GM21528 (cell line): Measurements from ENCODE around the gene GRWD1.

Experiments
- ATAC-seq: cut with Tn5 transposase; IDR thresholded peaks from one replicate; pipeline ENCODE4 v1.9.1; 2021; ENCODE audit warnings: mild to moderate bottlenecking, moderate library complexity; ENCODE audit not compliant: unreplicated experiment, low FRiP score

Gene GRWD1

GRCh38 chr19:48421548-48421947, 24.2 kb upstream of the GRWD1 start:
- ATAC-seq, result no peak

- ATAC-seq, result no peak
These were observed 21.0 kb upstream of the GRWD1 start for GRCh38 chr19:48424694-48425219.

GRCh38 chr19:48428670-48429069, 17.1 kb upstream of the GRWD1 start:
- ATAC-seq, result no peak

GRCh38 chr19:48433337-48433736, 12.4 kb upstream of the GRWD1 start:
- ATAC-seq, result no peak

GRCh38 chr19:48436586-48436985, 9.2 kb upstream of the GRWD1 start:
- ATAC-seq, result no peak

GRCh38 chr19:48441360-48442050, 4.3 kb upstream of the GRWD1 start:
- no peak for ATAC-seq

- ATAC-seq, result no peak
These were observed 3.4 kb upstream of the GRWD1 start for GRCh38 chr19:48442116-48443035.

- no peak for ATAC-seq
These were observed 2.5 kb upstream of the GRWD1 start for GRCh38 chr19:48443256-48443655.

GRCh38 chr19:48443731-48444128, 2.1 kb upstream of the GRWD1 start:
- ATAC-seq, result no peak

GRCh38 chr19:48444129-48444935, 1.5 kb upstream of the GRWD1 start:
- ATAC-seq, result no peak

GRCh38 chr19:48444936-48445200, 915 bp upstream of the GRWD1 start:
- no peak for ATAC-seq

GRCh38 chr19:48445256-48445605, 552 bp upstream of the GRWD1 start:
- ATAC-seq, result peak; percentile 14

- no peak for ATAC-seq
These were observed 796 bp downstream of the GRWD1 start for GRCh38 chr19:48446579-48446978.

GRCh38 chr19:48448563-48448962, 2.8 kb downstream of the GRWD1 start:
- no peak for ATAC-seq

- no peak for ATAC-seq
These were observed 4.7 kb downstream of the GRWD1 start for GRCh38 chr19:48450441-48450840.

- ATAC-seq, result no peak
These were observed 5.1 kb downstream of the GRWD1 start for GRCh38 chr19:48450863-48451262.

- ATAC-seq, result no peak
These were observed 5.8 kb downstream of the GRWD1 start for GRCh38 chr19:48451624-48452023.

GRCh38 chr19:48452289-48453190, 6.8 kb downstream of the GRWD1 start:
- no peak for ATAC-seq

- no peak for ATAC-seq
These were observed 8.5 kb downstream of the GRWD1 start for GRCh38 chr19:48454150-48454730.
